T-cell (primary cell): ENCODE results near the gene HSD17B2. TPM values are rescaled to one million over a fixed set of nuclear protein-coding genes. Genes with fewer than 3 reads are reported as not detected.

ENCODE experiments used
- ATAC-seq, 4 experiments: fragments of 200-7000 bp in 3 of 4; fragments of 150-1000 bp in 1 of 4; cut with Tn5 transposase; replicated peaks in 1 of 4; 1 replicate in 3 of 4; 2 replicates in 1 of 4; pipeline ENCODE4 v1.10.0; 2021; ENCODE audit warnings: moderate library complexity in 3 of 4, mild to moderate bottlenecking in 2 of 4, moderate number of reproducible peaks in 1 of 4
- CTCF ChIA-PET, 2 donors: fragments of 300-600 bp; sonication (Branson Sonifier 250); formaldehyde crosslinking; loops; one replicate each; lab custom pipeline; 2022; ENCODE audit warnings: antibody characterized with exemption in 2 of 2; lab: Charles Lee
- POLR2A ChIA-PET, 2 donors: fragments of 300-600 bp; sonication (Branson Sonifier 250); formaldehyde crosslinking; loops; one replicate each; lab custom pipeline; 2022; ENCODE audit warnings: antibody characterized with exemption in 2 of 2; lab: Charles Lee
- DNase-seq, 35 experiments: peaks; one replicate each; pipeline versions ENCODE4 v3.0.0 to v3.0.0-alpha.2; 2013 to 2023
- H3K27ac ChIP-seq: one replicate; pipeline ENCODE4 v1.5.1; 2013; ENCODE audit warnings: low read length
- H3K27me3 ChIP-seq, 2 experiments: replicated peaks in 1 of 2; 1 replicate in 1 of 2; 2 replicates in 1 of 2; pipeline versions ENCODE4 v1.6.1 to v1.7.0; 2013; ENCODE audit warnings: low read length in 1 of 2, mixed read lengths in 1 of 2; ENCODE audit not compliant: control insufficient read depth in 2 of 2, insufficient read depth in 2 of 2; ENCODE audit errors: extremely low read depth in 1 of 2
- H3K36me3 ChIP-seq, 2 donors: 1 replicate in 1 of 2; 2 replicates in 1 of 2; pipeline versions ENCODE4 v1.6.1 to v1.7.0; 2013; ENCODE audit warnings: low read length in 1 of 2; ENCODE audit not compliant: control insufficient read depth in 2 of 2, insufficient read depth in 1 of 2; ENCODE audit errors: extremely low read depth in 1 of 2
- H3K4me1 ChIP-seq, 2 experiments: 1 replicate in 1 of 2; 2 replicates in 1 of 2; pipeline versions ENCODE4 v1.6.1 to v1.7.0; 2013; ENCODE audit warnings: low read length in 2 of 2, mixed read lengths in 1 of 2; ENCODE audit not compliant: insufficient read depth in 2 of 2, control insufficient read depth in 1 of 2; ENCODE audit errors: extremely low read depth in 1 of 2
- H3K4me3 ChIP-seq, 2 donors: 1 replicate in 1 of 2; 2 replicates in 1 of 2; pipeline versions ENCODE4 v1.5.1 to v1.7.0; 2013; ENCODE audit warnings: mild to moderate bottlenecking in 2 of 2, low read length in 1 of 2, moderate library complexity in 1 of 2; ENCODE audit not compliant: control insufficient read depth in 1 of 2; ENCODE audit errors: extremely low read depth in 1 of 2
- H3K9me3 ChIP-seq: 2 replicates; pipeline ENCODE4 v1.7.0; 2013
- H3K27ac Mint-ChIP-seq, 2 donors: one replicate each; pipeline ENCODE4 v1.8.0; 2020 to 2021; ENCODE audit warnings: mild to moderate bottlenecking in 2 of 2, mixed read lengths in 2 of 2
- H3K27me3 Mint-ChIP-seq, 2 donors: one replicate each; pipeline ENCODE4 v1.8.0; 2021 to 2022; ENCODE audit warnings: mixed read lengths in 2 of 2
- H3K36me3 Mint-ChIP-seq: one replicate; pipeline ENCODE4 v1.8.0; 2021; ENCODE audit warnings: mixed read lengths
- H3K4me1 Mint-ChIP-seq, 3 donors: one replicate each; pipeline ENCODE4 v1.8.0; 2020 to 2022; ENCODE audit warnings: mixed read lengths in 3 of 3, mild to moderate bottlenecking in 1 of 3
- H3K4me3 Mint-ChIP-seq, 3 donors: one replicate each; pipeline ENCODE4 v1.8.0; 2020 to 2022; ENCODE audit warnings: mild to moderate bottlenecking in 3 of 3, mixed read lengths in 3 of 3, moderate library complexity in 3 of 3
- H3K9me3 Mint-ChIP-seq, 3 donors: one replicate each; pipeline ENCODE4 v1.8.0; 2020 to 2022; ENCODE audit warnings: mixed read lengths in 3 of 3
- WGBS: methylation state at CpG from one replicate; pipeline ENCODE4 v1.1.5; 2013; ENCODE audit warnings: missing lambda C conversion rate; ENCODE audit not compliant: insufficient coverage; 5-methylcytosine and 5-hydroxymethylcytosine counted together
- total RNA-seq, 35 experiments: library from RNA in 6 of 35; stranded (reverse) in 6 of 35; fragments of 120-200 nt in 1 of 35; gene quantifications; one replicate each; pipeline versions ENCODE4 v1.2.1 to v1.2.4 and lab custom pipeline; 2013 to 2026

HSD17B2 gene
- total RNA-seq, 5 donors from 2014 or later (not counting 1 experiment from before 2014, with no cell fraction given): not detected

DNA sequence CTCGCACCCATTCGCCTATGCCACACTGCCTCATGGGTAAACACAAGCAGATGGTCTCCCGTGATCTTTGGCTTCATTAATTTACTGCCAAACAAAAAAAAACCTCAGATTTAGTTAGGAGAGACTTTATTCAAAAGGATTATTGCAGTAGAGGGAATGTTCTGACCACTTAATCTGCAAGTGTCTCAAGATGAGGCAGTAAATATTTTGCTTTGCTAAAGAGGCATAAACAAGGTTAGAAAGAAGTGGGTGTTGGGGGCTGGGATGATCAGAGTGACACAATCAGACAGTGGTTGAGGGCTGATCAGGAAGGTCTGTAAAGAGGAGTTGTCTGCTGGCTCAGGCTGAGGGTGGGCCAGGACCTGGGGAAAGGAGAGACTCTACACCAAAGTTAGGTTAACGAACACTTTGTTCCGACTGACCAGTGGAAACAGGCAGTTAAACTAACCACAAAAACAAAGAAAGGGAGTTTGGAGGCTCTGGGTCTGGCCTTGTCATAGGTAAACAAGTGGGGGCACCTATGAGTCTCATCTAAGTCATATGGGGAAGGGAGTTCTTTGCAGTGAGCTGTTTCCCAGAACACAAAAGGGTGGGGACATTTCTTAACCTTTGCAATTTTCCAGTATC, 28.5 kb downstream of the HSD17B2 start:
- no peaks in the 10 kb centered on the region for H3K9me3 ChIP-seq
- H3K4me3 ChIP-seq: no peak overlapping the region
- Mint-ChIP-seq H3K36me3 (no peaks in the 10 kb centered on the region), H3K4me1 (peaks cover 0 to 4% (median 0%) of the 10 kb centered on the region in 3 donors), H3K27me3 (peaks cover 13 to 23% of the 10 kb centered on the region in 2 donors), H3K4me3 (no peak overlapping the region), H3K27ac (no peak overlapping the region), H3K9me3 (no peaks in the 10 kb centered on the region)
- H3K36me3 ChIP-seq: no peaks in the 10 kb centered on the region
- WGBS: no CpG with 5 or more reads among the region's 5 CpGs
- H3K27me3 ChIP-seq: peaks cover 5% of the 10 kb centered on the region in 2 experiments
- no peak for DNase-seq
- POLR2A ChIA-PET: no interaction called here
- CTCF ChIA-PET: no interaction called here
- ATAC-seq: no peak
- H3K4me1 ChIP-seq: no peaks in the 10 kb centered on the region
- H3K27ac ChIP-seq: no peak overlapping the region

DNA sequence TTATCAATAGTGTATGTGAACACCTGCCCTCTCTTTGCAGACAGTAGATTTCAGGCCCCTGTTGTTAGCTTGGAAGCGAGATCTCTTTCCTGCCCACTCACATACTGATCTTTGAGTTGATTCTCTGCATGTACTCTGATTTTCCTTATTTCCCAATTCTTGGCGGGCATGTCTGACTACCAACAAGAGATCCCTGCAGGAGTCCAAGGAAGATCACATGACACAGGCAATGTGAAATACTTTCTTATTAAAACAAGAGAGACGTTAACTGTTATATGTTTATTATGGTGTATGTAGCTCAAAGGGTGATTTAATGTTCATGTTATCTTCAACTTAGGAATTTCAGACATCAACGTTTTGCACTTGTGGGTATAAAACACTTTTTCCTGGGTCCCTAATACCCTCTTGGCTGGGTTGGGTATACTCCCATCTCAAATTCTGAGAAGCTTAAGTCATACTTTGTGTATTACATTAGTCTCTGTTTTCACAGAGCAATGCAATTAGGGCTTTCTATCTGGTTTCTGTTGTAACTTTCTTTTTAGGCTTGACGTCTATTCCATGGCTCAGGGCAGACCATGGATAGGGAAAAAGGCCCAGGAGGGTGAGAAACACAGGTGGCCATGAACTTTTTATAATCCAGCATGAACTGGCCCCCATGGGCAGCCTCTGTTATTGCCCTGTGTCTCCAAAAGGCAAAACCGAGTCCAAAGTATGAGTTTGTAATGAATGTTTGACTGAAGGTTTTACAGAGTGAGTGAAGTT, 32.2 kb downstream of the HSD17B2 start:
- Mint-ChIP-seq H3K27ac (no peak overlapping the region), H3K9me3 (peaks cover 0 to 2% (median 0%) of the 10 kb centered on the region in 3 donors), H3K4me1 (no peaks in the 10 kb centered on the region), H3K36me3 (no peaks in the 10 kb centered on the region), H3K27me3 (peaks cover 19% of the 10 kb centered on the region in 2 donors), H3K4me3 (no peak overlapping the region)
- ChIA-PET POLR2A (no interaction called here), CTCF (no interaction called here)
- Histone ChIP-seq H3K36me3 (no peaks in the 10 kb centered on the region), H3K4me1 (no peaks in the 10 kb centered on the region), H3K9me3 (no peaks in the 10 kb centered on the region), H3K27ac (no peak overlapping the region), H3K4me3 (no peak overlapping the region), H3K27me3 (peaks cover 0 to 2% of the 10 kb centered on the region in 2 experiments)
- 67% methylated on average over 3 of the region's 6 CpGs for WGBS
- DNase-seq: no peak
- ATAC-seq: no peak

DNA sequence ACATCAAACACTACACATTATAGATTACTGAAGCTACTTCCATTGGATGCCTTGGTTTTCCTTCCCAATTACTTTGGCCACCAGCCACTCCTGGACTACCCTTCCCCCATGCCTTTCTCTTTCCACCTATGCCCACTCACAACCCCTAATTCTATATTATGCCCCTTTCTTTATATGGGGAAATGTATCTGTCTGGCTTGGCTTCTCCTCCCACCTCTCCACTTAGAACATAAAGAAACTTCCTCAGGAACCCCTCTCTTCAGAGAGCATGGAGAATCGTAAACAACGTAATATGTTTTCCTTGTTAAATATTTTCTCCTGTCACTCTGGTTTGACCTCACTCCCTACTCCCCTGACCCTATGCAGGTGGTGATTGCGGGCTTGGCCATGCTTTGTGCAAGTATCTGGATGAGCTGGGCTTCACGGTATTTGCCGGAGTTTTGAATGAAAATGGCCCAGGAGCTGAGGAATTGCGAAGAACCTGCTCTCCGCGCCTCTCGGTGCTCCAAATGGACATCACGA, 32.8 kb downstream of the HSD17B2 start:
- H3K36me3 ChIP-seq: no peaks in the 10 kb centered on the region
- 92% methylated on average over 10 of the region's 10 CpGs for WGBS
- H3K4me1 ChIP-seq: no peaks in the 10 kb centered on the region
- H3K9me3 ChIP-seq: no peaks in the 10 kb centered on the region
- no peaks in the 10 kb centered on the region for H3K36me3 Mint-ChIP-seq
- H3K9me3 Mint-ChIP-seq: peaks cover 0 to 2% (median 0%) of the 10 kb centered on the region in 3 donors
- H3K4me1 Mint-ChIP-seq: no peaks in the 10 kb centered on the region
- H3K27ac ChIP-seq: no peak overlapping the region
- DNase-seq (no peak), ATAC-seq (no peak)
- H3K27ac Mint-ChIP-seq: no peak overlapping the region
- peaks cover 0 to 2% of the 10 kb centered on the region in 2 experiments for H3K27me3 ChIP-seq
- H3K27me3 Mint-ChIP-seq: peaks cover 19% of the 10 kb centered on the region in 2 donors
- POLR2A ChIA-PET: no interaction called here
- CTCF ChIA-PET: no interaction called here
- no peak overlapping the region for H3K4me3 Mint-ChIP-seq
- H3K4me3 ChIP-seq: no peak overlapping the region

DNA sequence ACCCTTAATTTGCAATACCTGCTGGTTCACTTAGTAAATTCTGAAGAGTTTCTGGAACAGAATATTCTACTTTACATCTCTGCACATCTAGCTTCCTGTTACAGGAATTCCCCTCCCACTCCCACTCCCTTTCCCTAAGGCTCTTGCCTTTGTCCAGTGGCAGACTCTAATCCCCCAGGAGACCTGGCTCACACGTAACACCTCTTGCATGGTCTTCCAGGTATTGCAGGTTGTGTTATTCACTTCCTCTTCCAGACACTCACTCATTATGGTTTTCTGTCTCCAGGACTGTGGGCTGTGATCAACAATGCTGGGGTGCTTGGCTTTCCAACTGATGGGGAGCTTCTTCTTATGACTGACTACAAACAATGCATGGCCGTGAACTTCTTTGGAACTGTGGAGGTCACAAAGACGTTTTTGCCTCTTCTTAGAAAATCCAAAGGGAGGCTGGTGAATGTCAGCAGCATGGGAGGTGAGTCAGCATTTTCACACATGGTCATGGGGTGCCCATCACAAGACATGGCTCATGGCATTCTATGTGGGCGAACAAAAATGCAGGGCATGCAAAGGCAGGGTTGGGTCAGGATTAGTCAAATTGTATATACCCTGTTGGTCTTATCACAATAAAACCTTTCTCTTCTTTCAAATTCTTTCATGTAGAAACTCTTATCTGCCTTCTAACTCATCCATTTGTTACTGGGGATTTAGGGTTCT, 35.8 kb downstream of the HSD17B2 start:
- H3K36me3 Mint-ChIP-seq: no peaks in the 10 kb centered on the region
- Histone ChIP-seq H3K4me1 (no peaks in the 10 kb centered on the region), H3K9me3 (no peaks in the 10 kb centered on the region), H3K27ac (no peak overlapping the region), H3K27me3 (peaks cover 0 to 2% of the 10 kb centered on the region in 2 experiments), H3K4me3 (no peak overlapping the region), H3K36me3 (no peaks in the 10 kb centered on the region)
- H3K4me3 Mint-ChIP-seq: no peak overlapping the region
- 43% methylated on average over 1 of the region's 4 CpGs for WGBS
- H3K9me3 Mint-ChIP-seq: peaks cover 0 to 4% (median 2%) of the 10 kb centered on the region in 3 donors
- POLR2A ChIA-PET: no interaction called here
- peaks cover 19 to 34% of the 10 kb centered on the region in 2 donors for H3K27me3 Mint-ChIP-seq
- CTCF ChIA-PET: no interaction called here
- DNase-seq: no peak
- no peaks in the 10 kb centered on the region for H3K4me1 Mint-ChIP-seq
- no peak overlapping the region for H3K27ac Mint-ChIP-seq
- ATAC-seq: no peak

DNA sequence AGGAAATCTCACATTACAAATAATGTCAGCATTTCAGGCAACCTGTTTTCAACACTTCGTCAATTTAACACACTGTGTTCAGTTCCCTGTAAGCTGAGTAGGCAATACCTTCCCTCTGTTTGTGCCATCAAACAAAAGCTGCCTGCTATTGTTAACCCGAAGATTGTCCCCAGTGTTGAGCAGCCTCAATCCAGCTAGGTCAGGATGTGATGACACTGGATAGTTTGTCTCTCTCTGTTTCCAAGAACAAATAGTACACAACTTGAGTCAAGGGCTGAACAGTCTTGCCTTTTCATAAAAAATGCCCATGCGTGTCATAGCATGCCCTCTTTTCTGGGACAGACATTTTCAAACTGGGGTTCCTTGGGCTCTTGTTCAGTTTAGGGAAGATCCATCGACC, 36.4 kb downstream of the HSD17B2 start:
- no peak overlapping the region for H3K27ac Mint-ChIP-seq
- CTCF ChIA-PET: no interaction called here
- 70% methylated on average over 2 of the region's 4 CpGs for WGBS
- H3K27ac ChIP-seq: no peak overlapping the region
- DNase-seq (no peak), ATAC-seq (no peak)
- peaks cover 19 to 34% of the 10 kb centered on the region in 2 donors for H3K27me3 Mint-ChIP-seq
- peaks cover 0 to 4% (median 2%) of the 10 kb centered on the region in 3 donors for H3K9me3 Mint-ChIP-seq
- H3K36me3 Mint-ChIP-seq: no peaks in the 10 kb centered on the region
- POLR2A ChIA-PET: no interaction called here
- H3K36me3 ChIP-seq: no peaks in the 10 kb centered on the region
- H3K27me3 ChIP-seq: peaks cover 0 to 2% of the 10 kb centered on the region in 2 experiments
- no peaks in the 10 kb centered on the region for H3K9me3 ChIP-seq
- no peak overlapping the region for H3K4me3 Mint-ChIP-seq
- no peaks in the 10 kb centered on the region for H3K4me1 ChIP-seq
- no peak overlapping the region for H3K4me3 ChIP-seq
- no peaks in the 10 kb centered on the region for H3K4me1 Mint-ChIP-seq

DNA sequence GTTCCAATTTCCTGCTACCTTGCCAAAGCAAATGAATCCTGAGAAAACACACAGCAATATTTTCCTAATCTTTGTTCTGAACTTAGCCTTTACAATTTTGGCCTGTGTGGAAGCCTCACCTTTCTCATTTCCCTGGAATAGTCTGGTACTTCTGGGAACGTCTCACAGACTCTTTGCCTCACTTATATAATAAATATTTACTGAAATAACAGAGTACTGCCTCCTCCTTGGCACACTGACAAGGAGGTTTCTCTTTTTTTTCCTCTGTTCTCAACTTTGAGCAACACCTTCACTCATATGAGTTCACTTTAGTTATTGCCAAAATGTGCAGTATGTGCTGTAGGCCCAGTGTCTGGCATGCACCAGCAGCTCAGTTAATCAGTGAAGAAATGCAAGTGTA, 37.3 kb downstream of the HSD17B2 start:
- H3K27ac ChIP-seq: no peak overlapping the region
- no peaks in the 10 kb centered on the region for H3K4me1 ChIP-seq
- DNase-seq (no peak), ATAC-seq (no peak)
- no peaks in the 10 kb centered on the region for H3K4me1 Mint-ChIP-seq
- POLR2A ChIA-PET: no interaction called here
- WGBS: no CpG with 5 or more reads among the region's 1 CpG
- no peak overlapping the region for H3K4me3 ChIP-seq
- H3K27ac Mint-ChIP-seq: no peak overlapping the region
- H3K27me3 ChIP-seq: peaks cover 0 to 2% of the 10 kb centered on the region in 2 experiments
- peaks cover 19 to 34% of the 10 kb centered on the region in 2 donors for H3K27me3 Mint-ChIP-seq
- no peaks in the 10 kb centered on the region for H3K9me3 ChIP-seq
- H3K36me3 Mint-ChIP-seq: no peaks in the 10 kb centered on the region
- no peak overlapping the region for H3K4me3 Mint-ChIP-seq
- CTCF ChIA-PET: no interaction called here
- peaks cover 2 to 5% (median 4%) of the 10 kb centered on the region in 3 donors for H3K9me3 Mint-ChIP-seq
- H3K36me3 ChIP-seq: no peaks in the 10 kb centered on the region
